A673 (cell line): Measurements from ENCODE around the gene STON1. TPM values are rescaled to one million over a fixed set of nuclear protein-coding genes. Genes with fewer than 3 reads are reported as not detected.
"Not testable (repeated sequence)": the region's sequence is repeated elsewhere in the genome, so short reads cannot be mapped to it uniquely, and the experiment has no call there.

Experiments used
- BruUV-seq: library from RNA; stranded (reverse); fragments of 400-500 nt; replicated peaks from 2 replicates; lab custom pipeline; 2021; lab: Mats Ljungman, UMichigan
- CTCF ChIA-PET: fragments of 300-600 bp; sonication (Branson Sonifier 250); formaldehyde crosslinking; loops from one replicate; lab custom pipeline; 2022; ENCODE audit warnings: antibody characterized with exemption; lab: Charles Lee
- POLR2A ChIA-PET: fragments of 300-600 bp; sonication (Branson Sonifier 250); formaldehyde crosslinking; loops from one replicate; lab custom pipeline; 2022; ENCODE audit warnings: antibody characterized with exemption; ENCODE audit not compliant: low non-redundant PET; lab: Charles Lee
- DNase-seq: peaks from one replicate; pipeline ENCODE4 v3.0.0-alpha.2; 2015; ENCODE audit warnings: low spot score
- H3K27ac ChIP-seq: fragments of 200-600 bp; sonication (generic); 2 replicates; pipeline ENCODE4 v1.5.1; 2016; ENCODE audit warnings: mixed run types, low read depth, mild to moderate bottlenecking, mixed read lengths, antibody characterized with exemption, low read length; ENCODE audit not compliant: poor library complexity, severe bottlenecking
- H3K27me3 ChIP-seq: fragments of 200-600 bp; sonication (generic); replicated peaks from 2 replicates; pipeline ENCODE4 v1.6.1; 2017; ENCODE audit warnings: mixed run types, low read depth, mild to moderate bottlenecking, mixed read lengths, antibody characterized with exemption, low read length; ENCODE audit not compliant: insufficient read depth, poor library complexity
- H3K36me3 ChIP-seq: fragments of 200-600 bp; sonication (generic); 2 replicates; pipeline ENCODE4 v1.6.1; 2016; ENCODE audit warnings: mixed run types, mild to moderate bottlenecking, mixed read lengths, antibody characterized with exemption, low read length; ENCODE audit not compliant: insufficient read depth, poor library complexity, severe bottlenecking
- H3K4me1 ChIP-seq: fragments of 200-600 bp; sonication (generic); 2 replicates; pipeline ENCODE4 v1.6.1; 2017; ENCODE audit warnings: mixed run types, mild to moderate bottlenecking, mixed read lengths, antibody characterized with exemption, low read length; ENCODE audit not compliant: insufficient read depth, poor library complexity, severe bottlenecking
- H3K4me3 ChIP-seq: fragments of 200-600 bp; sonication (generic); 2 replicates; pipeline ENCODE4 v1.5.1; 2016; ENCODE audit warnings: low read depth, mixed run types, mild to moderate bottlenecking, mixed read lengths, low read length; ENCODE audit not compliant: poor library complexity, severe bottlenecking
- H3K9me3 ChIP-seq: fragments of 200-600 bp; sonication (generic); 2 replicates; pipeline ENCODE4 v1.6.1; 2016; ENCODE audit warnings: mixed run types, low read depth, mild to moderate bottlenecking, mixed read lengths, antibody characterized with exemption, low read length; ENCODE audit not compliant: poor library complexity, severe bottlenecking
- EZH2 ChIP-seq: fragments of 200-600 bp; sonication (generic); IDR thresholded peaks from 2 replicates; pipeline ENCODE4 v1.6.1; 2017; ENCODE audit warnings: borderline replicate concordance, low read depth, mild to moderate bottlenecking, mixed read lengths, antibody characterized with exemption, low read length; ENCODE audit not compliant: poor library complexity, severe bottlenecking
- intact Hi-C: fragments of 100-400 bp; cut with micrococcal nuclease; formaldehyde crosslinking; loops from one replicate; pipeline ENCODE4 v1.10.0; 2022; ENCODE audit not compliant: unreplicated experiment
- total RNA-seq: library from RNA; stranded (reverse); gene quantifications from 2 replicates; pipeline ENCODE4 v1.2.3, GENCODE V29; 2021
- TF ChIP-seq, protein P1 (sequence below): fragments of 300-800, 200-600 bp; sonication (generic); conservative IDR thresholded peaks from 2 replicates; pipeline ENCODE4 v1.5.1; 2017; ENCODE audit warnings: low read depth, mild to moderate bottlenecking, antibody characterized with exemption, low read length, moderate library complexity, mixed read lengths

STON1 gene
- total RNA-seq, 1 experiment from 2014 or later, result 1.1 TPM

DNA sequence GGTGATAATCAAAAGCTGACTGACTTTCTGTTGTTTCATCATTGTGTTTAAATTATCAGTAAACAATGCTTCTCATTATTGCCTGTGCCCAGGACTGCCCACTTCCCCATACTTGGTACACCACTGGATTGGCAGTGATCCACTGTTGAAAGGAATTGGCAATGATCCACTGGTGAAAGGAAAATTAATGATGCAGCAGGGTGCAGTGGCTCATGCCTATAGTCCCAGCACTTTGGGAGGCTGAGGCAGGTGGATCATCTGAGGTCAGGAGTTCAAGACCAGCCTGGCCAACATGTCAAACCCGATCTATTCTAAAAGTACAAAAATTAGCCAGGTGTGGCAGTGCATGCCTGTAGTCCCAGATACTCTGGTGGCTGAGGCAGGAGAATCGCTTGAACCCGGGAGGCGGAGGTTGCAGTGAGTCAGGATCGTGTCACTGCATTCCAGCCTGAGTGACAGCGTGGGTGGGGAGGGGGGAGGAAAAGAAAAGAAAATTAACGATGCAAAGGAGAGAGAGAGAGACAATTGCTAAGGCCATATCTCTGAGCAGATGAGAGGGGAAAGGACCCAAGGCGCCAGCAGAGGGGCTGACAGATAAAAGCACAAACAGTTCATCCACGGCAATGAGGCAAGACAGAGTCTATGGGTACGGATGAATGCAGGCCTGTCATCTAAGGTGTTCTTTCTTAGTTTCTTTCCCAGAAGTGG is 77.5 kb downstream of the STON1 start:
- no peak for DNase-seq
- H3K9me3 ChIP-seq, result no peaks in the 10 kb centered on the region
- ChIA-PET CTCF (no interaction called here), POLR2A (no interaction called here)
- H3K27ac ChIP-seq, result no peak overlapping the region
- H3K4me1 ChIP-seq, result no peaks in the 10 kb centered on the region
- H3K4me3 ChIP-seq, result no peak overlapping the region
- H3K27me3 ChIP-seq, result no peaks in the 10 kb centered on the region
- no TSS peak for BruUV-seq
- no peaks in the 10 kb centered on the region for H3K36me3 ChIP-seq
- TF ChIP-seq EZH2, result no peak
- TF ChIP-seq, protein P1, sequence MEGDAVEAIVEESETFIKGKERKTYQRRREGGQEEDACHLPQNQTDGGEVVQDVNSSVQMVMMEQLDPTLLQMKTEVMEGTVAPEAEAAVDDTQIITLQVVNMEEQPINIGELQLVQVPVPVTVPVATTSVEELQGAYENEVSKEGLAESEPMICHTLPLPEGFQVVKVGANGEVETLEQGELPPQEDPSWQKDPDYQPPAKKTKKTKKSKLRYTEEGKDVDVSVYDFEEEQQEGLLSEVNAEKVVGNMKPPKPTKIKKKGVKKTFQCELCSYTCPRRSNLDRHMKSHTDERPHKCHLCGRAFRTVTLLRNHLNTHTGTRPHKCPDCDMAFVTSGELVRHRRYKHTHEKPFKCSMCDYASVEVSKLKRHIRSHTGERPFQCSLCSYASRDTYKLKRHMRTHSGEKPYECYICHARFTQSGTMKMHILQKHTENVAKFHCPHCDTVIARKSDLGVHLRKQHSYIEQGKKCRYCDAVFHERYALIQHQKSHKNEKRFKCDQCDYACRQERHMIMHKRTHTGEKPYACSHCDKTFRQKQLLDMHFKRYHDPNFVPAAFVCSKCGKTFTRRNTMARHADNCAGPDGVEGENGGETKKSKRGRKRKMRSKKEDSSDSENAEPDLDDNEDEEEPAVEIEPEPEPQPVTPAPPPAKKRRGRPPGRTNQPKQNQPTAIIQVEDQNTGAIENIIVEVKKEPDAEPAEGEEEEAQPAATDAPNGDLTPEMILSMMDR, result no peak
- intact Hi-C loops, result loop anchor here (10.0 kb wide), 1 partner anchor 1537 kb away; no protein-coding TSS in a partner anchor

DNA sequence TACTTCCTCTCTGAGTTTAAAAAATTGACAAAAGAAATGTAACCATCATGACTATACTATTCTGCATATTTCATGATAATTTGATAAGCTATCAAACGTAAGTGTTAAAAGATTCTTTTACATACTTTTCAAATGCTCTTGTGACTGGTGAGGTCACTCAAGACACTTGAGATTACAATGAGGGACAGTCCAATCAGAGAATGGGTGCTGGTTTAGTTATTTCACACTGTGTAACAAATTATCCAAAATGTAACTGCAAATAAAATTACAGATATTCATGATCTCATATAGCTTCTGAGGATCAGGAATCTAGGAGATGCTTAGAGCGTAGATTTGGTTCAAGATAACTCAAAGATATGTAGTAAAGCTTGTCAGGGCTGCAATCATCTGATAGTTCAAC is 83.3 kb downstream of the STON1 start:
- TF ChIP-seq, protein P1, result no peak
- TF ChIP-seq EZH2, result no peak
- H3K9me3 ChIP-seq, result no peaks in the 10 kb centered on the region
- CTCF ChIA-PET, result no interaction called here
- H3K4me1 ChIP-seq, result no peaks in the 10 kb centered on the region
- no peaks in the 10 kb centered on the region for H3K36me3 ChIP-seq
- intact Hi-C loops, result no loop called here
- H3K4me3 ChIP-seq, result no peak overlapping the region
- DNase-seq, result no peak
- no peaks in the 10 kb centered on the region for H3K27me3 ChIP-seq
- BruUV-seq, result no TSS peak
- H3K27ac ChIP-seq, result no peak overlapping the region
- POLR2A ChIA-PET, result no interaction called here

- intact Hi-C loops, POLR2A ChIA-PET, H3K4me1 ChIP-seq, DNase-seq, H3K36me3 ChIP-seq, H3K4me3 ChIP-seq, CTCF ChIA-PET, H3K9me3 ChIP-seq, BruUV-seq, H3K27me3 ChIP-seq, H3K27ac ChIP-seq: not testable (repeated sequence)
These were observed 84.6 kb downstream of the STON1 start for GRCh38 chr2:48614581-48614980.

- Histone ChIP-seq H3K27ac (no peak within 1 kb of the TSS), H3K4me1 (no peaks in the 10 kb centered on the region), H3K27me3 (no peaks in the 10 kb centered on the region), H3K4me3 (no peak within 1 kb of the TSS), H3K36me3 (no peaks in the 10 kb centered on the region), H3K9me3 (no peaks in the 10 kb centered on the region)
- intact Hi-C loops, result no loop called here
- TF ChIP-seq EZH2, result no peak
- TF ChIP-seq, protein P1, result no peak
- ChIA-PET POLR2A (no interaction called here), CTCF (no interaction called here)
- no TSS peak for BruUV-seq
- DNase-seq, result no peak
These were observed 87.7 kb downstream of the STON1 start, which contains the start of gene GTF2A1L for GRCh38 chr2:48617618-48618017. Gene GTF2A1L, plus strand, starts transcription at chr2:48617856. Its CDS starts 19 bp downstream, at chr2:48617875.
